HepG2 (cell line): ENCODE results near the gene BRCA1. TPM values are rescaled to one million over a fixed set of nuclear protein-coding genes. Genes with fewer than 3 reads are reported as not detected.

Experiments used
- CENPT ChIP-seq: sonication (generic); formaldehyde crosslinking; IDR thresholded peaks from 2 replicates; pipeline ENCODE4 v1.8.0; 2022; ENCODE audit warnings: low read depth, mild to moderate bottlenecking, moderate library complexity, missing genetic modification reagents
- DZIP1 ChIP-seq: sonication (generic); formaldehyde crosslinking; IDR thresholded peaks from 2 replicates; pipeline ENCODE4 v1.5.0; 2020; ENCODE audit warnings: mild to moderate bottlenecking, missing genetic modification reagents
- HIVEP1 ChIP-seq: sonication (generic); formaldehyde crosslinking; IDR thresholded peaks from 2 replicates; pipeline ENCODE4 v1.4.0; 2020; ENCODE audit warnings: mild to moderate bottlenecking, missing genetic modification reagents
- HNF4G ChIP-seq, 2 experiments: sonication (generic) in 1 of 2; formaldehyde crosslinking in 1 of 2; IDR thresholded peaks; 2 replicates each; pipeline versions ENCODE4 v1.4.0 to v1.6.1; 2011 to 2020; ENCODE audit warnings: borderline replicate concordance in 2 of 2, low read depth in 2 of 2, mild to moderate bottlenecking in 2 of 2, low read length in 1 of 2, missing genetic modification reagents in 1 of 2, moderate library complexity in 1 of 2
- MZF1 ChIP-seq: sonication (generic); formaldehyde crosslinking; IDR thresholded peaks from 2 replicates; pipeline ENCODE4 v1.8.1; 2023; ENCODE audit warnings: mild to moderate bottlenecking, missing genetic modification reagents, borderline replicate concordance
- NR2F6 ChIP-seq, 2 experiments: IDR thresholded peaks; 2 replicates each; pipeline ENCODE4 v1.6.1; 2016; ENCODE audit warnings: antibody characterized with exemption in 1 of 2, mild to moderate bottlenecking in 1 of 2
- SOX6 ChIP-seq, 2 experiments: fragments of 450-650 bp in 1 of 2; sonication (generic) in 1 of 2; formaldehyde crosslinking in 1 of 2; IDR thresholded peaks; 2 replicates each; pipeline versions ENCODE4 v1.4.0 to v1.6.1; 2017 to 2020; ENCODE audit warnings: antibody characterized with exemption in 1 of 2, mild to moderate bottlenecking in 1 of 2, missing genetic modification reagents in 1 of 2
- SP4 ChIP-seq: sonication (generic); formaldehyde crosslinking; IDR thresholded peaks from 2 replicates; pipeline ENCODE4 v1.8.1; 2023; ENCODE audit warnings: mild to moderate bottlenecking, missing genetic modification reagents
- SSRP1 ChIP-seq: IDR thresholded peaks from 2 replicates; pipeline ENCODE4 v1.6.1; 2016; ENCODE audit warnings: control low read depth
- TRIM24 ChIP-seq: sonication (generic); formaldehyde crosslinking; IDR thresholded peaks from 2 replicates; pipeline ENCODE4 v1.8.0; 2022; ENCODE audit warnings: mild to moderate bottlenecking, missing genetic modification reagents
- ZNF572 ChIP-seq: sonication (generic); formaldehyde crosslinking; IDR thresholded peaks from 2 replicates; pipeline ENCODE4 v1.5.1; 2020; ENCODE audit warnings: mild to moderate bottlenecking, missing genetic modification reagents
- ZNF800 ChIP-seq: sonication (generic); formaldehyde crosslinking; IDR thresholded peaks from 2 replicates; pipeline ENCODE4 v1.4.0; 2020; ENCODE audit warnings: missing genetic modification reagents
- polyA plus RNA-seq, 8 experiments: library from polyadenylated mRNA; depleted of rRNA in 3 of 8; stranded (reverse) in 7 of 8; unstranded in 1 of 8; fragments of >200 nt; fragmentation: Illumina TruSeq in 4 of 8; extraction: Trizol in 4 of 8; gene quantifications; 2 replicates each; pipeline versions ENCODE4 v1.2.1 to v1.2.3, GENCODE V29; 2011 to 2016; ENCODE audit warnings: low read depth in 4 of 8, missing spikeins in 1 of 8, mixed read lengths in 1 of 8; ENCODE audit not compliant: insufficient read depth in 1 of 8
- total RNA-seq, 5 experiments: library from RNA; depleted of rRNA; stranded (reverse); fragments of >200 nt; fragmentation: Illumina TruSeq; extraction: Trizol; gene quantifications; 2 replicates each; pipeline ENCODE4 v1.2.3, GENCODE V29; 2016; ENCODE audit warnings: low read depth in 1 of 5

The BRCA1 gene
- total and polyA plus RNA-seq, 2 of the 13 experiments (the other 11 are each of a cell fraction or from before 2014, with no cell fraction given), result 13.3 to 37.5 TPM

GRCh38 chr17:43028221-43028861 lies 96.8 kb downstream of the BRCA1 start (continued):
- peak; percentile 21; the same call in 1 of the 2 replicates for TF ChIP-seq CENPT (CRISPR knock-in tag)
- peak; percentile 80; the same call in 1 of the 2 replicates for TF ChIP-seq NR2F6 (IDR thresholded peaks at IDR 0.05)
- peak; percentile 53; the same call in 1 of the 2 replicates for TF ChIP-seq NR2F6 (CRISPR knock-in tag; IDR thresholded peaks at IDR 0.05)
- 0 out of 2 replicates have a peak, but pooled peaks have one; percentile 44 for TF ChIP-seq DZIP1 (CRISPR knock-in tag)
- TF ChIP-seq ZNF572 (CRISPR knock-in tag), result peak; percentile 82; the same call in 1 of the 2 replicates
- no peak for TF ChIP-seq HNF4G (IDR thresholded peaks at IDR 0.05; ENCODE audit: borderline replicate concordance, low read depth, low read length)
- 0 out of 2 replicates have a peak, but pooled peaks have one; percentile 35 for TF ChIP-seq HNF4G (CRISPR knock-in tag; IDR thresholded peaks at IDR 0.05; ENCODE audit: borderline replicate concordance, low read depth)
- TF ChIP-seq SSRP1 (CRISPR knock-in tag), result 0 out of 2 replicates have a peak, but pooled peaks have one; percentile 75
- TF ChIP-seq SP4, result 0 out of 2 replicates have a peak, but pooled peaks have one; percentile 44
- TF ChIP-seq MZF1 (CRISPR knock-in tag), result no peak
- TF ChIP-seq HIVEP1, result peak; percentile 58; the same call in 1 of the 2 replicates
- TF ChIP-seq ZNF800 (CRISPR knock-in tag), result peak; percentile 78
- TF ChIP-seq TRIM24 (CRISPR knock-in tag), result no peak
- TF ChIP-seq SOX6 (IDR thresholded peaks at IDR 0.05), result no peak
- TF ChIP-seq SOX6 (CRISPR knock-in tag; IDR thresholded peaks at IDR 0.05), result peak; percentile 74
